Glutamatergic neuron (in vitro differentiated cells): ENCODE measurements around the gene WASF1. TPM values are rescaled to one million over a fixed set of nuclear protein-coding genes. Genes with fewer than 3 reads are reported as not detected.
"Not testable (repeated sequence)": the region's sequence is repeated elsewhere in the genome, so short reads cannot be mapped to it uniquely, and the experiment has no call there.

Experiments
- DNase-seq: peaks from one replicate; pipeline ENCODE4 v3.0.0; 2022
- H3K27ac Mint-ChIP-seq: one replicate; pipeline ENCODE4 v1.8.0; 2020; ENCODE audit warnings: mild to moderate bottlenecking, mixed read lengths, inconsistent platforms; ENCODE audit not compliant: unreplicated experiment
- H3K27me3 Mint-ChIP-seq: one replicate; pipeline ENCODE4 v1.8.0; 2020; ENCODE audit warnings: mild to moderate bottlenecking, moderate library complexity, mixed read lengths, inconsistent platforms; ENCODE audit not compliant: unreplicated experiment
- H3K36me3 Mint-ChIP-seq: one replicate; pipeline ENCODE4 v1.8.0; 2020; ENCODE audit warnings: mild to moderate bottlenecking, mixed read lengths, inconsistent platforms; ENCODE audit not compliant: unreplicated experiment
- H3K4me1 Mint-ChIP-seq: one replicate; pipeline ENCODE4 v1.8.0; 2020; ENCODE audit warnings: mild to moderate bottlenecking, low read depth, mixed read lengths, inconsistent platforms; ENCODE audit not compliant: unreplicated experiment
- H3K4me3 Mint-ChIP-seq: one replicate; pipeline ENCODE4 v1.8.0; 2020; ENCODE audit warnings: mild to moderate bottlenecking, mixed read lengths, inconsistent platforms; ENCODE audit not compliant: unreplicated experiment
- H3K9me3 Mint-ChIP-seq: one replicate; pipeline ENCODE4 v1.8.0; 2020; ENCODE audit warnings: mild to moderate bottlenecking, moderate library complexity, mixed read lengths, inconsistent platforms; ENCODE audit not compliant: unreplicated experiment
- total RNA-seq: library from RNA; stranded (reverse); fragmentation: NEBNext Ultra II Directional; extraction: Animal tissue kit (Norgen Biotek cat#: 25700); gene quantifications from one replicate; pipeline ENCODE4 v1.2.1, GENCODE V29; 2021; ENCODE audit not compliant: unreplicated experiment
- TF ChIP-seq, protein P1 (sequence below): fragments of 200-600 bp; sonication (generic); IDR thresholded peaks from one replicate; pipeline ENCODE4 v1.5.0; 2021; ENCODE audit not compliant: partially characterized antibody, unreplicated experiment

The WASF1 gene
- total RNA-seq, 1 donor from 2014 or later, result 92.7 TPM

GRCh38 chr6:110125361-110125760 is 54.1 kb downstream of the WASF1 start:
- TF ChIP-seq, protein P1, sequence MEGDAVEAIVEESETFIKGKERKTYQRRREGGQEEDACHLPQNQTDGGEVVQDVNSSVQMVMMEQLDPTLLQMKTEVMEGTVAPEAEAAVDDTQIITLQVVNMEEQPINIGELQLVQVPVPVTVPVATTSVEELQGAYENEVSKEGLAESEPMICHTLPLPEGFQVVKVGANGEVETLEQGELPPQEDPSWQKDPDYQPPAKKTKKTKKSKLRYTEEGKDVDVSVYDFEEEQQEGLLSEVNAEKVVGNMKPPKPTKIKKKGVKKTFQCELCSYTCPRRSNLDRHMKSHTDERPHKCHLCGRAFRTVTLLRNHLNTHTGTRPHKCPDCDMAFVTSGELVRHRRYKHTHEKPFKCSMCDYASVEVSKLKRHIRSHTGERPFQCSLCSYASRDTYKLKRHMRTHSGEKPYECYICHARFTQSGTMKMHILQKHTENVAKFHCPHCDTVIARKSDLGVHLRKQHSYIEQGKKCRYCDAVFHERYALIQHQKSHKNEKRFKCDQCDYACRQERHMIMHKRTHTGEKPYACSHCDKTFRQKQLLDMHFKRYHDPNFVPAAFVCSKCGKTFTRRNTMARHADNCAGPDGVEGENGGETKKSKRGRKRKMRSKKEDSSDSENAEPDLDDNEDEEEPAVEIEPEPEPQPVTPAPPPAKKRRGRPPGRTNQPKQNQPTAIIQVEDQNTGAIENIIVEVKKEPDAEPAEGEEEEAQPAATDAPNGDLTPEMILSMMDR, result no peak
- Mint-ChIP-seq H3K4me1 (peaks cover 10% of the 10 kb centered on the region), H3K4me3 (no peak overlapping the region), H3K27me3 (no peaks in the 10 kb centered on the region), H3K9me3 (no peaks in the 10 kb centered on the region), H3K36me3 (peaks cover 5% of the 10 kb centered on the region), H3K27ac (no peak overlapping the region)
- no peak for DNase-seq

DNA sequence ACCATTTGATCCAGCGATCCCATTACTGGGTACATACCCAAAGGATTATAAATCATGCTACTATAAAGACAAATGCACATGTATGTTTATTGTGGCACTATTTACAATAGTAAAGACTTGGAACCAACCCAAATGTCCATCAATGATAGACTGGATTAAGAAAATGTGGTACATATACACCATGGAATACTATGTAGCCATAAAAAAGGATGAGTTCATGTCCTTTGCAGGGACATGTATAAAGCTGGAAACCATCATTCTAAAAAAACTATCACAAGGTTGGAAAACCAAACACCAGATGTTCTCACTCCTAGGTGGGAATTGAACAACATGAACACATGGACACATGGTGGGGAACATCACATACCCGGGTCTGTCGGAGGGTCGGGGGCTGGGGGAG is 57.8 kb downstream of the WASF1 start:
- H3K27ac Mint-ChIP-seq, H3K27me3 Mint-ChIP-seq, H3K4me3 Mint-ChIP-seq, H3K9me3 Mint-ChIP-seq, DNase-seq: not testable (repeated sequence)
- peaks cover 11% of the 10 kb centered on the region for H3K4me1 Mint-ChIP-seq
- H3K36me3 Mint-ChIP-seq, result peaks cover 20% of the 10 kb centered on the region

DNA sequence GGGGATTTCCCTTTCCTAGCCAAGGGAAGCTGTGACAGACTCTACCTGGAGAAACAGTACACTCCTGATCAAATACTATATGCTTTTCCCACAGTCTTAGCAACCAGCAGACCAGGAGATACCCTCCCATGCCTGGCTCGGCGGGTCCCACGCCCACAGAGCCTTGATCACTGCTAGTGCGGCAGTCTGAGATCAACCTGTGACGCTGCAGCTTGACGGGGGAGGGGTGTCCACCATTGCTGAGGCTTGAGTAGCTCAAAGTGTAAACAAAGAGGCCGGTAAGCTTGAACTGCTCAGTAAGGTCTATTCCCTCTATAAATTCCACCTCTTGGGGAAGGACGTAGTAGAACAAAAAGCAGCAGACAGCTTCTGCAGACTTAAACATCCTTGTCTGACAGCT is 63.2 kb downstream of the WASF1 start:
- peak; percentile 20 for DNase-seq
- H3K27ac Mint-ChIP-seq, result no peak overlapping the region

DNA sequence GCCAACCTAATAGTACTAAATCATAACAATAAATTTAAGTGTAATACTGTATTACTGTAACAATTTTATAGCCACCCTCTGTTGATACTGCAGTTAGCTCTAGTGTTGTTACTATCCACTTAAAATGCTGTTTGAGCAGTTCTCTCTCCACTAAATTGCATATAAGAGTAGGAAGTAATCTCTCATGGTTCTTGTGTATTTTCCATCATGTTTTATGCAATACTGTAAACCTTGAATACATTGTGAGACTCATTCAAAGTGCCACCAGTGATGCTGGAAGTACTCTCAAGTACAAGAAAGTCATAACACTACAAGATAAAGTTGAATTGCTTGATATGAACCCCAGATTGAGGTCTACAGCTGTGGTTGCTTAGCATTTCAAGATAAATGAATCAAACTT is 65.5 kb downstream of the WASF1 start:
- Mint-ChIP-seq H3K27me3 (no peaks in the 10 kb centered on the region), H3K9me3 (peaks cover 4% of the 10 kb centered on the region), H3K4me1 (peaks cover 28% of the 10 kb centered on the region), H3K27ac (peak overlapping the region; percentile 30), H3K36me3 (peaks cover 12% of the 10 kb centered on the region), H3K4me3 (no peak overlapping the region)
- no peak for DNase-seq
- TF ChIP-seq, protein P1, result no peak

More for the DNA sequence above, 63.2 kb downstream of the WASF1 start:
- H3K4me1 Mint-ChIP-seq, result peaks cover 25% of the 10 kb centered on the region
- TF ChIP-seq, protein P1, result no peak
- peaks cover 22% of the 10 kb centered on the region for H3K36me3 Mint-ChIP-seq
- H3K9me3 Mint-ChIP-seq, result peaks cover 4% of the 10 kb centered on the region
- no peaks in the 10 kb centered on the region for H3K27me3 Mint-ChIP-seq
- no peak overlapping the region for H3K4me3 Mint-ChIP-seq

GRCh38 chr6:110105296-110105695 is 74.2 kb downstream of the WASF1 start:
- Mint-ChIP-seq H3K4me1 (peaks cover 2% of the 10 kb centered on the region), H3K4me3 (no peak overlapping the region), H3K9me3 (no peaks in the 10 kb centered on the region), H3K27ac (no peak overlapping the region), H3K27me3 (peaks cover 2% of the 10 kb centered on the region), H3K36me3 (no peaks in the 10 kb centered on the region)
- DNase-seq, result no peak
- TF ChIP-seq, protein P1, result no peak
